NT2/D1 (cell line): ENCODE measurements around the gene GNA12.
"Not testable (repeated sequence)": the region's sequence is repeated elsewhere in the genome, so short reads cannot be mapped to it uniquely, and the experiment has no call there.

ENCODE experiments used
- DNase-seq: peaks from one replicate; pipeline ENCODE4 v3.0.0-alpha.2; 2011; ENCODE audit warnings: low read depth, low spot score
- H3K27me3 ChIP-seq: 2 replicates; pipeline ENCODE4 v1.6.0; 2011; ENCODE audit warnings: mild to moderate bottlenecking; ENCODE audit not compliant: insufficient read length, insufficient read depth
- H3K36me3 ChIP-seq: 2 replicates; pipeline ENCODE4 v1.6.1; 2011; ENCODE audit warnings: mild to moderate bottlenecking, low read length, mixed read lengths; ENCODE audit not compliant: insufficient read depth, insufficient read length
- H3K4me1 ChIP-seq: 2 replicates; pipeline ENCODE4 v1.5.1; 2011; ENCODE audit not compliant: insufficient read depth, insufficient read length
- H3K4me3 ChIP-seq: 2 replicates; pipeline ENCODE4 v1.5.1; 2011; ENCODE audit warnings: low read depth; ENCODE audit not compliant: insufficient read length
- H3K9ac ChIP-seq: 2 replicates; pipeline ENCODE4 v1.6.0; 2011; ENCODE audit warnings: low read depth; ENCODE audit not compliant: insufficient read length
- H3K9me3 ChIP-seq: 2 replicates; pipeline ENCODE4 v1.5.1; 2011; ENCODE audit warnings: mild to moderate bottlenecking, low read length; ENCODE audit not compliant: insufficient read depth
- SUZ12 ChIP-seq: IDR thresholded peaks from 2 replicates; pipeline ENCODE4 v1.6.1; 2011; ENCODE audit not compliant: insufficient read length, insufficient read depth; ENCODE audit errors: extremely low read depth
- YY1 ChIP-seq: IDR thresholded peaks from 2 replicates; pipeline ENCODE4 v1.6.1; 2011; ENCODE audit not compliant: insufficient read length, insufficient read depth
- ZNF274 ChIP-seq: IDR thresholded peaks from 2 replicates; pipeline ENCODE4 v1.6.1; 2011; ENCODE audit warnings: mild to moderate bottlenecking, low read depth, low read length

The GNA12 gene

GRCh38 chr7:2687338-2687869 is 156.7 kb downstream of the GNA12 start:
- no peaks in the 10 kb centered on the region for H3K36me3 ChIP-seq
- TF ChIP-seq YY1 (no peak), SUZ12 (no peak), ZNF274 (no peak)
- H3K9ac ChIP-seq = peak overlapping the region; percentile 11
- H3K9me3 ChIP-seq = no peaks in the 10 kb centered on the region
- DNase-seq = no peak
- H3K4me3 ChIP-seq = peak overlapping the region; percentile 39
- peaks cover 50% of the 10 kb centered on the region for H3K27me3 ChIP-seq
- H3K4me1 ChIP-seq = peaks cover 10% of the 10 kb centered on the region

- H3K36me3 ChIP-seq = no peaks in the 10 kb centered on the region
- H3K4me3 ChIP-seq = no peak overlapping the region
- TF ChIP-seq ZNF274 = no peak
- TF ChIP-seq SUZ12 = no peak
- TF ChIP-seq YY1 = no peak
- H3K27me3 ChIP-seq = peaks cover 50% of the 10 kb centered on the region
- H3K9ac ChIP-seq = no peak overlapping the region
- DNase-seq = no peak
- H3K4me1 ChIP-seq = peaks cover 13% of the 10 kb centered on the region
- no peaks in the 10 kb centered on the region for H3K9me3 ChIP-seq
These were observed 158.0 kb downstream of the GNA12 start for GRCh38 chr7:2686101-2686500.

- TF ChIP-seq SUZ12 (no peak), ZNF274 (no peak), YY1 (no peak)
- no peak for DNase-seq
- Histone ChIP-seq H3K36me3 (no peaks in the 10 kb centered on the region), H3K9ac (no peak overlapping the region), H3K4me1 (peaks cover 23% of the 10 kb centered on the region), H3K27me3 (peaks cover 36% of the 10 kb centered on the region), H3K9me3 (no peaks in the 10 kb centered on the region), H3K4me3 (no peak overlapping the region)
These were observed 159.6 kb downstream of the GNA12 start for GRCh38 chr7:2684501-2684900.

- H3K9ac ChIP-seq = peak overlapping the region; percentile 12
- TF ChIP-seq YY1 (no peak), ZNF274 (no peak), SUZ12 (no peak)
- H3K36me3 ChIP-seq = no peaks in the 10 kb centered on the region
- no peak overlapping the region for H3K4me3 ChIP-seq
- H3K4me1 ChIP-seq = peaks cover 17% of the 10 kb centered on the region
- no peaks in the 10 kb centered on the region for H3K9me3 ChIP-seq
- H3K27me3 ChIP-seq = peaks cover 13% of the 10 kb centered on the region
- DNase-seq = no peak
These were observed 161.9 kb downstream of the GNA12 start for GRCh38 chr7:2681929-2682799.

- peak; percentile 72 for DNase-seq
- no peaks in the 10 kb centered on the region for H3K9me3 ChIP-seq
- TF ChIP-seq SUZ12 (no peak), YY1 (no peak), ZNF274 (no peak)
- H3K4me3 ChIP-seq = no peak overlapping the region
- H3K36me3 ChIP-seq = no peaks in the 10 kb centered on the region
- peaks cover 17% of the 10 kb centered on the region for H3K4me1 ChIP-seq
- peaks cover 2% of the 10 kb centered on the region for H3K27me3 ChIP-seq
- peak overlapping the region; percentile 61 for H3K9ac ChIP-seq
These were observed 163.2 kb downstream of the GNA12 start for GRCh38 chr7:2680792-2681490.

- Histone ChIP-seq H3K4me3 (no peak overlapping the region), H3K4me1 (peaks cover 17% of the 10 kb centered on the region), H3K9ac (peak overlapping the region; percentile 61), H3K36me3 (no peaks in the 10 kb centered on the region), H3K9me3 (no peaks in the 10 kb centered on the region), H3K27me3 (no peaks in the 10 kb centered on the region)
- TF ChIP-seq SUZ12 (no peak), YY1 (no peak), ZNF274 (no peak)
- DNase-seq = no peak
These were observed 163.9 kb downstream of the GNA12 start for GRCh38 chr7:2680256-2680655.

- DNase-seq, H3K27me3 ChIP-seq, H3K4me3 ChIP-seq, H3K36me3 ChIP-seq, H3K9ac ChIP-seq, H3K9me3 ChIP-seq: not testable (repeated sequence)
- H3K4me1 ChIP-seq = peaks cover 17% of the 10 kb centered on the region
These were observed 164.7 kb downstream of the GNA12 start for GRCh38 chr7:2679135-2680127.

GRCh38 chr7:2678454-2678853 is 165.7 kb downstream of the GNA12 start:
- H3K4me1 ChIP-seq = peaks cover 17% of the 10 kb centered on the region
- not testable (repeated sequence) for H3K36me3 ChIP-seq, H3K9me3 ChIP-seq, DNase-seq, H3K27me3 ChIP-seq, H3K9ac ChIP-seq, H3K4me3 ChIP-seq
